GM18951 (cell line): ENCODE measurements around the gene ESRRB.

ENCODE experiments used
- POLR2A ChIP-seq: IDR thresholded peaks from 4 replicates; pipeline ENCODE4 v1.6.1; 2011; ENCODE audit warnings: mild to moderate bottlenecking; ENCODE audit not compliant: insufficient read length, insufficient read depth; ENCODE audit errors: extremely low read depth
- in situ Hi-C: fragments of 300-500 bp; cut with MboI; formaldehyde crosslinking; loops from one replicate; pipeline ENCODE4 v1.12.0; 2022; ENCODE audit warnings: low sequenced_read_pairs, mixed read lengths, inconsistent platforms; ENCODE audit not compliant: unreplicated experiment

The ESRRB gene

GRCh38 chr14:76395161-76395560 lies 19.2 kb downstream of the ESRRB start:
- no peak for TF ChIP-seq POLR2A

GRCh38 chr14:76396714-76397187 lies 20.8 kb downstream of the ESRRB start:
- TF ChIP-seq POLR2A, result no peak
- in situ Hi-C loops, result no loop called here

More at GRCh38 chr14:76395161-76395560, 19.2 kb downstream of the ESRRB start:
- in situ Hi-C loops, result no loop called here

- no peak for TF ChIP-seq POLR2A
- in situ Hi-C loops, result no loop called here
These were observed 29.7 kb downstream of the ESRRB start for GRCh38 chr14:76405627-76406026.

- TF ChIP-seq POLR2A, result no peak
- in situ Hi-C loops, result no loop called here
These were observed 31.7 kb downstream of the ESRRB start for GRCh38 chr14:76407449-76408150.

GRCh38 chr14:76408877-76409276 lies 32.9 kb downstream of the ESRRB start:
- no peak for TF ChIP-seq POLR2A
- in situ Hi-C loops, result no loop called here

GRCh38 chr14:76412501-76412900 lies 36.6 kb downstream of the ESRRB start:
- TF ChIP-seq POLR2A, result no peak
- in situ Hi-C loops, result no loop called here

- no peak for TF ChIP-seq POLR2A
- in situ Hi-C loops, result no loop called here
These were observed 37.4 kb downstream of the ESRRB start for GRCh38 chr14:76413106-76413961.

GRCh38 chr14:76413962-76414600 lies 38.1 kb downstream of the ESRRB start:
- in situ Hi-C loops, result no loop called here
- no peak for TF ChIP-seq POLR2A

GRCh38 chr14:76419399-76419798 lies 43.5 kb downstream of the ESRRB start:
- in situ Hi-C loops, result no loop called here

GRCh38 chr14:76420827-76421226 lies 44.9 kb downstream of the ESRRB start:
- TF ChIP-seq POLR2A, result no peak
- in situ Hi-C loops, result no loop called here

More at GRCh38 chr14:76419399-76419798, 43.5 kb downstream of the ESRRB start:
- TF ChIP-seq POLR2A, result no peak

- TF ChIP-seq POLR2A, result no peak
These were observed 45.7 kb downstream of the ESRRB start for GRCh38 chr14:76421662-76422061.

GRCh38 chr14:76422662-76423061 lies 46.7 kb downstream of the ESRRB start:
- TF ChIP-seq POLR2A, result no peak
- in situ Hi-C loops, result no loop called here

More at GRCh38 chr14:76421662-76422061, 45.7 kb downstream of the ESRRB start:
- in situ Hi-C loops, result no loop called here

GRCh38 chr14:76423534-76423933 lies 47.6 kb downstream of the ESRRB start:
- in situ Hi-C loops, result no loop called here

GRCh38 chr14:76424359-76424758 lies 48.4 kb downstream of the ESRRB start:
- no peak for TF ChIP-seq POLR2A
- in situ Hi-C loops, result no loop called here

More at GRCh38 chr14:76423534-76423933, 47.6 kb downstream of the ESRRB start:
- no peak for TF ChIP-seq POLR2A
